HG03175 (cell line): ENCODE data around the gene DFFB.

ENCODE experiments used
- ATAC-seq: cut with Tn5 transposase; IDR thresholded peaks from one replicate; pipeline ENCODE4 v1.9.1; 2021; ENCODE audit warnings: mild to moderate bottlenecking, moderate library complexity; ENCODE audit not compliant: unreplicated experiment

DFFB gene

DNA sequence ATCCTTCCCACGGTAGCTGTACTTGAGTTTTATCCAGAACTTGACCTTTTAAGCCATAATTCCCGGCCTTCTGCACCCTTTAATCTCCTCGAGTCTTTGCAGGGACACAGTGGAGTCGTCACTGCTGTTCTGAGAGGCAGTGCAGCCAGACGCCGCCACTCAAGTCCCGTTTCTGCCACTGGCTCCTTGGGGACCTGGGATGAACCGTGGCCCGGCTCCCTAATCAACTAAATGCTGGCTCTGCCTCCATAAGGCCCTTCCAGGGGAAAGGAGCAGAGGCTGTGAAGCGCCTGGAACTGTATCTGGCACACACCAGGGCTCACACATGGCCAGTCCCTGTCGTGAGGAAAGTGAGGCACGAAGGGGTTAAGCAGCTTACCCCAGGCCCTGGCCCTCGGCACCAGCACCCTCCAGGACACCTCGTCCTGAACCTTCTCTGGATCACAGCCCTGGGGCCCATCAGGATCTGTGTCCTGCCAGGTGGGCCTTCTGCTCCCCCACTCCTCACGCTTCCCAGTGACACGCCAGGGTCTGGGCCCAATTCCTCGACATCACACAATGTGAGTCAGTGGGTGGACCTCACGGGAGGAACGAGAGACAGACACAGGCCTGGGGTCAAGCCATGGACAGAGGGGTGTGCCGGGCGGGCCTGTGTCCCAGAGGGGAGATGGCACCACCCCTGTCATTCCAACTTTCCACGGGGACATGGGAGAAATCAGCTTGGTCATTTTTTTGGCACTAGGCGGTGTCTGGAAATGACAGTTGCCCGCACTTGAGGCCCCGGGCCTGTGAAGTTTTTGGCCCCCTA, 66.3 kb downstream of the DFFB start:
- ATAC-seq = no peak

DNA sequence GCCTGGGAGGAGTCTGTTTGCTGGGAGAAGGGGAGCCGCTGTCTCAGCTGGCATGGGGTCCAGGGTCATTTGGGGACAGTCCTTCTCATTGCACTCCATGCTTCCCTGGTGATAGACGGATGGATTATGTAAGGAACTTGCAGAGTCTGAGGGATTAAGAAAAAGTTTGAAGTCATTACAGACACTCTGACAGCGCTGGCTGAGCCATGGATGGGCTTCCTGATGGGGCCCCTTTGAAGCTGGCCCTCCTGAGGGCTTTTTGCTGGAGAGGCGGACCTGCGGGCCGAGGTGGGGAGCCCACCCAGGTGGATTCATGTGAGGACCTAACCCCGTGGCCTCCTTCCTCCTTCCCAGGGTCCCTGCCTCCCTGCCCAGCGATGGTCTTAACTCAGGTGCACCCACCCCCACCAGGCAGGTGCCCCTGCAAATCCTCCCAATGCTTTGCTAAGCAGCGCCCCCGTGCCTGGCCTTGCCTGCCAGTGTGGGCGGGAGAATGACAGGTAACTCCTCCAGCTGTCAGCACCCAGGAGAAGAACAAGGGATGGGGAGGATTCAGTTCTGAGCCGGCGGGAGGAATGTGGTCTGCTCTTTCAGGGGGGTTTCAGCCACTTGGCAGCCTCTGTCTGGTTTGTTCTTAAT, 67.0 kb downstream of the DFFB start:
- no peak for ATAC-seq

DNA sequence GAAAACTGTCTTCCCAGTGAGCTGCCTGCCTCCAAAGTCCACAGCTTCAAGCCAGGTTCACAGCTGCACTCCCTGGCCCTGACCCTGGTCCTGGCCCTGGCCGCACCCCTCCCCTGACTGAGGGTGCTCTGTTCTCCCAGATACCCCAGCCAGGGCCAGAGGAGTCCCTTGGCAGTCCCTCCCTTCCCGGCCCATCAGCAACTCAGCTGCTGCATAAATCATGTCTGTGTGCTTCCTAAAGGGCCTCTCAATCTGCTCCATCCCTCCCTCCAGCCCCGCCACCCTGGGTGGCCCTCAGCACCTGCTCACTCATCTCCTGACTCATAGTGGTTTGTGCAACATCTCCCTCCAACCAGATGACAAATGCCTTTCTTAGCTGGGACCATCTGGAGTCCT, 67.5 kb downstream of the DFFB start:
- ATAC-seq = no peak

- ATAC-seq = no peak
Measured at GRCh38 chr1:3925256-3925655, 68.0 kb downstream of the DFFB start.

DNA sequence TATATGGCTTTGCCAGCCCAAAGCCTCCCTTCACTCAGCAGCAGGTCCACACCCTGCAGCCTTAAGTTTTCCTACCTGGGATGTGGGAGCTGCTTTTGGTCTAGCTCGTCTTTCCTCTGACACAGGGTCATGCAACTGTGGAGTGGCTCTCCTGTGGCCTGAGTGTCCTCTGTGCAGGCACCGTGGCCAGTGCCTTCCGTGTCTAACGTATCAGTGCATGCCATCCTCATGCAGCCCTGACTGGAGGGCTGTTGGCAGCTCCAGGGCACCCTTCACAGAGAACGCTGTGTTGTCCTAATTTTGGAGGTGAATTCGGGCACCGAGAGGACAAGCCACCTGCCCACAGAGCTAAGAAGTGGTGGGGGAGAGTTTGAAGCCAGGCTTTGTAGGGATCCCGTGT, 68.5 kb downstream of the DFFB start:
- ATAC-seq = no peak

- no peak for ATAC-seq
Measured at GRCh38 chr1:3926956-3927355, 69.7 kb downstream of the DFFB start.

GRCh38 chr1:3928586-3928985, 71.3 kb downstream of the DFFB start:
- no peak for ATAC-seq

- no peak for ATAC-seq
Measured at GRCh38 chr1:3929126-3929525, 71.8 kb downstream of the DFFB start.

- no peak for ATAC-seq
Measured at GRCh38 chr1:3930301-3931006, 73.2 kb downstream of the DFFB start.

GRCh38 chr1:3931007-3931912, 74.0 kb downstream of the DFFB start:
- no peak for ATAC-seq

DNA sequence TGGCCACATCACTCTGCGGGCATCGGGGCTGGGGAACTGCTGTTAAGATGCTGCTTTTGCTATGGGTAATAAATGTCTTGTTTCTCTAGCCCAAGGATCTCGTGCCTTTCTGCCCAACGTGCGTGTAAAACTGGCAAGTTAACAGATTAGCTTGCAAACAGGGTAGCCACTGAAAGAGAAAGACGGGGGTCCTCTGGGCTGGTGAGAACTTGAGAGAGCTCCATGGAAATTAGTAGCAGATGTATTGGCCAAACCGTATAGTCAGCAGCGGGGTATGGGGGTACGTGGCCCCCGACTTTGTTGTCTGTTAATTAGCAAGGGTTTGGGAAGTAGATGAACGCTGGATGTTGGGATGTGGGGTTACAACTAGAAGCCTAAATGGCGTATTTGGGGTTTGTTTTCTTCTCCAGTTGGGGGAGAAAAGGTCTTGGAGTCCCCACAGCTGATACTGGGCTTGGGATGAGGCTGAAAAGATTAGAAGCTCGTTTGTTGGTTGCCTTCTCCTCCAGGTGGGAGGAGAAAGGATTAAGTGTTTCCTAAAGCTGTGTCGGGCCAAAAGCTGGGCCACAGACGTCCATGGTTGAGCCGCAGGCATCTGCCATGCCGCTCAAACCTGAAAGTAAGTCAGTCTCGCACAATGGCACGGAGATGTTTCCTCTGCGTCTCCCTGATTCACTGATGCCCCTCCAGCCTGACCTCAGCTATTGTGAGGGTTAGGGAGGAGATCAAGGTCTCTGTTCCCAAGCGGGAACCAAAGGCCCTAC, 75.1 kb downstream of the DFFB start:
- no peak for ATAC-seq
